SK-N-SH (cell line): ENCODE results near the gene ENOX1. TPM values are rescaled to one million over a fixed set of nuclear protein-coding genes. Genes with fewer than 3 reads are reported as not detected.

ENCODE experiments used
- CTCF ChIA-PET: fragments of 300-600, 350-600 bp; formaldehyde crosslinking; extraction: SDS; loops from one replicate; lab custom pipeline; 2021; lab: Yijun Ruan, JAX
- POLR2A ChIA-PET: fragments of 350-600 bp; sonication (Branson Sonifier 250); formaldehyde crosslinking; extraction: SDS; loops from one replicate; lab custom pipeline; 2020; ENCODE audit warnings: antibody characterized with exemption, inconsistent platforms; lab: Yijun Ruan, JAX
- DNase-seq: peaks from one replicate; pipeline ENCODE4 v3.0.0; 2012
- H2AFZ ChIP-seq: fragments of 200-600 bp; sonication (generic); 2 replicates; pipeline ENCODE4 v1.8.1; 2016; ENCODE audit warnings: antibody characterized with exemption, mild to moderate bottlenecking, low read depth
- H3F3A ChIP-seq: fragments of 200-600 bp; sonication (generic); replicated peaks from 2 replicates; pipeline ENCODE3; 2016; ENCODE audit warnings: antibody characterized with exemption, mild to moderate bottlenecking; ENCODE audit not compliant: insufficient read depth
- H3K27ac ChIP-seq, 2 experiments: fragments of 200-500 bp in 1 of 2; fragments of 200-600 bp in 1 of 2; sonication (Bioruptor generic) in 1 of 2; sonication (generic), shearing (Covaris generic) in 1 of 2; 2 replicates each; pipeline versions ENCODE4 v1.5.1 to v1.6.1; 2014 to 2016; ENCODE audit warnings: low read depth in 2 of 2, inconsistent platforms in 1 of 2, low read length in 1 of 2, mild to moderate bottlenecking in 1 of 2, mixed read lengths in 1 of 2
- H3K27me3 ChIP-seq: fragments of 200-600 bp; sonication (generic), shearing (Covaris generic); 2 replicates; pipeline ENCODE4 v1.6.1; 2016; ENCODE audit warnings: mixed run types; ENCODE audit not compliant: insufficient read depth
- H3K36me3 ChIP-seq, 2 experiments: fragments of 200-500 bp in 1 of 2; fragments of 200-600 bp in 1 of 2; sonication (Bioruptor generic) in 1 of 2; sonication (generic) in 1 of 2; replicated peaks in 1 of 2; 2 replicates each; pipeline versions ENCODE3 to v1.5.1; 2014 to 2016; ENCODE audit warnings: low read length in 1 of 2, mild to moderate bottlenecking in 1 of 2; ENCODE audit not compliant: insufficient read depth in 2 of 2, control insufficient read depth in 1 of 2
- H3K4me1 ChIP-seq, 2 experiments: fragments of 200-500 bp in 1 of 2; fragments of 200-600 bp in 1 of 2; sonication (Bioruptor generic) in 1 of 2; sonication (generic), shearing (Covaris generic) in 1 of 2; 2 replicates each; pipeline versions ENCODE4 v1.5.1 to v1.6.1; 2014 to 2016; ENCODE audit warnings: low read depth in 1 of 2, low read length in 1 of 2, mixed run types in 1 of 2; ENCODE audit not compliant: insufficient read depth in 2 of 2, control insufficient read depth in 1 of 2
- H3K4me2 ChIP-seq: fragments of 200-600 bp; sonication (generic), shearing (Covaris generic); 2 replicates; pipeline ENCODE4 v1.6.1; 2017; ENCODE audit warnings: mixed run types
- H3K4me3 ChIP-seq, 2 experiments: fragments of 200-500 bp in 1 of 2; fragments of 200-600 bp in 1 of 2; sonication (Bioruptor generic) in 1 of 2; sonication (generic), shearing (Covaris generic) in 1 of 2; 2 replicates each; pipeline versions ENCODE4 v1.5.1 to v1.8.1; 2014 to 2016; ENCODE audit warnings: low read depth in 2 of 2, inconsistent platforms in 1 of 2, low read length in 1 of 2, mild to moderate bottlenecking in 1 of 2, mixed read lengths in 1 of 2, moderate library complexity in 1 of 2
- H3K79me2 ChIP-seq: fragments of 200-600 bp; sonication (generic); 2 replicates; pipeline ENCODE4 v1.8.1; 2017; ENCODE audit warnings: mild to moderate bottlenecking; ENCODE audit not compliant: insufficient read depth
- H3K9ac ChIP-seq: fragments of 200-600 bp; sonication (generic); 2 replicates; pipeline ENCODE4 v1.6.1; 2017; ENCODE audit warnings: mixed run types
- H3K9me2 ChIP-seq: fragments of 200-600 bp; sonication (generic); 2 replicates; pipeline ENCODE4 v1.6.1; 2017; ENCODE audit warnings: mixed run types
- H3K9me3 ChIP-seq: fragments of 200-600 bp; sonication (generic); 2 replicates; pipeline ENCODE4 v1.6.1; 2017; ENCODE audit warnings: mixed run types, mild to moderate bottlenecking, moderate library complexity
- H4K20me1 ChIP-seq: fragments of 200-600 bp; sonication (generic); 2 replicates; pipeline ENCODE4 v1.6.1; 2017; ENCODE audit warnings: mild to moderate bottlenecking, mixed run types; ENCODE audit not compliant: insufficient read depth
- CHD2 ChIP-seq: fragments of 150-350 bp; IDR thresholded peaks from 2 replicates; pipeline ENCODE4 v1.6.1; 2018; ENCODE audit warnings: low read length; ENCODE audit not compliant: partially characterized antibody
- GATA2 ChIP-seq: sonication (generic); formaldehyde crosslinking; IDR thresholded peaks from 2 replicates; pipeline ENCODE4 v1.5.0; 2020; ENCODE audit warnings: mild to moderate bottlenecking, missing genetic modification reagents
- JUND ChIP-seq: IDR thresholded peaks from 2 replicates; pipeline ENCODE4 v1.4.0; 2012
- NFIC ChIP-seq: IDR thresholded peaks from 2 replicates; pipeline ENCODE4 v1.4.0; 2012; ENCODE audit warnings: borderline replicate concordance
- POLR2AphosphoS5 ChIP-seq: IDR thresholded peaks from 2 replicates; pipeline ENCODE4 v1.6.1; 2012; ENCODE audit warnings: low read depth, low read length
- RXRA ChIP-seq: IDR thresholded peaks from 2 replicates; pipeline ENCODE4 v1.4.0; 2012; ENCODE audit warnings: low read depth, mild to moderate bottlenecking, borderline replicate concordance
- SIN3A ChIP-seq: IDR thresholded peaks from 2 replicates; pipeline ENCODE4 v1.6.1; 2012; ENCODE audit warnings: low read depth, mild to moderate bottlenecking, low read length, moderate library complexity, borderline replicate concordance
- TAF1 ChIP-seq: IDR thresholded peaks from 2 replicates; pipeline ENCODE4 v1.6.1; 2012; ENCODE audit warnings: low read depth, mild to moderate bottlenecking, low read length, moderate library complexity, borderline replicate concordance
- TCF12 ChIP-seq: IDR thresholded peaks from 2 replicates; pipeline ENCODE4 v1.4.0; 2012
- YY1 ChIP-seq: IDR thresholded peaks from 2 replicates; pipeline ENCODE4 v1.4.0; 2012; ENCODE audit warnings: low read depth, mild to moderate bottlenecking
- WGBS: methylation state at CpG from one replicate; pipeline ENCODE4 v1.1.6; 2017; ENCODE audit warnings: low lambda C conversion rate; 5-methylcytosine and 5-hydroxymethylcytosine counted together
- polyA plus RNA-seq, 3 experiments: library from polyadenylated mRNA; depleted of rRNA; stranded (reverse); fragments of >200 nt; gene quantifications; 2 replicates each; pipeline ENCODE4 v1.2.3, GENCODE V29; 2012
- TF ChIP-seq, protein P1 (sequence below): IDR thresholded peaks from 2 replicates; pipeline ENCODE4 v1.4.0; 2012; ENCODE audit warnings: low read depth, borderline replicate concordance

Gene ENOX1
- polyA plus RNA-seq, 1 of the 3 experiments (the other 2 are of a cell fraction) = 5.8 TPM

DNA sequence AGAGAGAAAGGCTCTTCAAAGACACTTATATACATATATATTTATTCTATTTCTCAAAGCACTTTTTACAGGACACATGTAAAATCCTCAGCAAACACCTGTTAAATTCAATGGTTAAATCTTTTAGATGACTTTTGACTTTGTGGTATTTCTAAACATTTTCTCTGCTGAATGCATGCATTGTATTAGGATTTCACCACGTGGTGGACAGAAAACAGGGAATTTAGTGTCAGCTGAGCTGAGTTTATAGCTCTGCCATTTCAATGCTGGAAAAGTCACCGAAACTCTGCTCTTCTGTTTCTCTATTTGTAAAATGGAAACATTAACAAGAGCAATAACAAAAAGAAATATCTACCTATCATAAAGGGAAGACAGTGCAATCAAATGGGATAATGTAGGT, 375.6 kb downstream of the ENOX1 start:
- Histone ChIP-seq H3F3A (peaks cover 3% of the 10 kb centered on the region), H2AFZ (no peak overlapping the region), H3K9me2 (no peaks in the 10 kb centered on the region), H3K4me2 (no peak overlapping the region), H3K4me1 (no peaks in the 10 kb centered on the region), H3K27ac (no peak overlapping the region), H3K27me3 (no peaks in the 10 kb centered on the region), H3K9me3 (no peaks in the 10 kb centered on the region), H3K9ac (no peak overlapping the region), H3K36me3 (no peaks in the 10 kb centered on the region), H3K4me3 (no peak overlapping the region), H3K79me2 (no peaks in the 10 kb centered on the region)
- 75% methylated on average over 2 of the region's 2 CpGs for WGBS
- no peak for DNase-seq
- CTCF ChIA-PET = no interaction called here
- POLR2A ChIA-PET = no interaction called here
- TF ChIP-seq POLR2AphosphoS5 = no peak
- TF ChIP-seq TAF1 = no peak
- TF ChIP-seq NFIC = no peak
- TF ChIP-seq SIN3A = no peak
- TF ChIP-seq, all 33 proteins: peak for 0
- H4K20me1 ChIP-seq = no peaks in the 10 kb centered on the region

DNA sequence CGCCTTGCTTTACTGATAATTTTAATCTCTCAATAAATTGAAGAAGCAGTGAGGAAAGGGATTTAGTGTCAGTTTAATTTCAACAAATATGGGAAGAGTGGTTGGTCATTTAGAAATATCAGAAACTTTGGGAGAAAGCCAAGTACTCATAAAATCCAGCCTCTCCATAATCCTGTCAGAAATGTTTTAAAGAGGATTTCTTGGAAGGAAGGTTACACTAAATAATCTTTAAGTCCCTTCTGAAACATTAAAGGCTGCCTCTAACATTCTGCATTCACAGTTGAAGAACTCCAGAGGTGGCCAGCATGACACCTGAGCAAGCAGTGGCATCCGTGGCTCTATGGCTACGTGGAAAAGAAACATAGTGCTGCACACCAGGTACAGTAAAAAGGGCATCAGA, 378.5 kb downstream of the ENOX1 start:
- Histone ChIP-seq H3K4me1 (no peaks in the 10 kb centered on the region), H2AFZ (no peak overlapping the region), H3K9me2 (no peaks in the 10 kb centered on the region), H3K9ac (no peak overlapping the region), H3K27me3 (no peaks in the 10 kb centered on the region), H3K9me3 (no peaks in the 10 kb centered on the region), H3K4me2 (no peak overlapping the region), H3K4me3 (no peak overlapping the region), H3F3A (peaks cover 3% of the 10 kb centered on the region), H4K20me1 (no peaks in the 10 kb centered on the region), H3K36me3 (no peaks in the 10 kb centered on the region), H3K79me2 (no peaks in the 10 kb centered on the region), H3K27ac (no peak overlapping the region)
- POLR2A ChIA-PET = no interaction called here
- DNase-seq = no peak
- no peak for TF ChIP-seq JUND
- TF ChIP-seq, protein P1, sequence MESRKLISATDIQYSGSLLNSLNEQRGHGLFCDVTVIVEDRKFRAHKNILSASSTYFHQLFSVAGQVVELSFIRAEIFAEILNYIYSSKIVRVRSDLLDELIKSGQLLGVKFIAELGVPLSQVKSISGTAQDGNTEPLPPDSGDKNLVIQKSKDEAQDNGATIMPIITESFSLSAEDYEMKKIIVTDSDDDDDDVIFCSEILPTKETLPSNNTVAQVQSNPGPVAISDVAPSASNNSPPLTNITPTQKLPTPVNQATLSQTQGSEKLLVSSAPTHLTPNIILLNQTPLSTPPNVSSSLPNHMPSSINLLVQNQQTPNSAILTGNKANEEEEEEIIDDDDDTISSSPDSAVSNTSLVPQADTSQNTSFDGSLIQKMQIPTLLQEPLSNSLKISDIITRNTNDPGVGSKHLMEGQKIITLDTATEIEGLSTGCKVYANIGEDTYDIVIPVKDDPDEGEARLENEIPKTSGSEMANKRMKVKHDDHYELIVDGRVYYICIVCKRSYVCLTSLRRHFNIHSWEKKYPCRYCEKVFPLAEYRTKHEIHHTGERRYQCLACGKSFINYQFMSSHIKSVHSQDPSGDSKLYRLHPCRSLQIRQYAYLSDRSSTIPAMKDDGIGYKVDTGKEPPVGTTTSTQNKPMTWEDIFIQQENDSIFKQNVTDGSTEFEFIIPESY = no peak
- WGBS = 96% methylated on average over 3 of the region's 3 CpGs
- CTCF ChIA-PET = no interaction called here

DNA sequence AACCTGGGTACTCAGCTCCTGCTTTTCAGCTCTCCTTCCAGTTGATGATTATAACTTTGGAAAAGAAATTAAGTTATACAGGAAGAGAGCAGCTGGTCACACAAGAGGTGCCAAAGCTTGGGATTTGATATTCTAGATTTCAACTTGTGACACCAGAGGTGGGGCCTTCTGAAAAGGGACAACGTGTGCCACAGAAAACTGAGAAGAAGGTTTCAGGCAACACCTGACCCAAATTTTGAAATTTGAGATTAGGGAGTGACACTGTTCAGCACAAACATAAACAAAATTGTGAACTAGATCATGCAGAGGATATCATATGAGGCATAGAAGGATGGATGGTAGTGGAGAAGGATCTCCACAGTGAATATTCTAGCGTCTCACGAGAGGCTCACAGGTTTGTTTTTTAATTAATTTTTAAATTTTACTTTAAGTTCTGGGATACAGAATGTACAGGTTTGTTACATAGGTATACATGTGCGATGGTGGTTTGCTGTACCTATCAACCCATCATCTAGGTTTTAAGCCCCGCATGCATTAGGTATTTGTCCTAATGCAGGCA, 379.7 kb downstream of the ENOX1 start:
- no peak overlapping the region for H3K9ac ChIP-seq
- H3K4me1 ChIP-seq = peaks cover 0 to 2% of the 10 kb centered on the region in 2 experiments; a peak in 1 of 4 replicates
- H3K27ac ChIP-seq = no peak overlapping the region
- no peaks in the 10 kb centered on the region for H4K20me1 ChIP-seq
- TF ChIP-seq CHD2 (no peak), GATA2 (CRISPR knock-in tag) (no peak), YY1 (no peak), TCF12 (no peak), RXRA (no peak)
- no peak for DNase-seq
- no peaks in the 10 kb centered on the region for H3K9me3 ChIP-seq
- H3K9me2 ChIP-seq = no peaks in the 10 kb centered on the region
- POLR2A ChIA-PET = no interaction called here
- CTCF ChIA-PET = no interaction called here
- peaks cover 3% of the 10 kb centered on the region for H3F3A ChIP-seq
- H3K27me3 ChIP-seq = no peaks in the 10 kb centered on the region
- no peak overlapping the region for H3K4me3 ChIP-seq
- no peak overlapping the region for H3K4me2 ChIP-seq
- H3K36me3 ChIP-seq = no peaks in the 10 kb centered on the region
- WGBS = 82% methylated on average over 5 of the region's 5 CpGs
- H3K79me2 ChIP-seq = no peaks in the 10 kb centered on the region
- H2AFZ ChIP-seq = no peak overlapping the region
